B cell (primary cell): ENCODE measurements around the gene ZACN. TPM values are rescaled to one million over a fixed set of nuclear protein-coding genes. Genes with fewer than 3 reads are reported as not detected.
"Not testable (repeated sequence)": the region's sequence is repeated elsewhere in the genome, so short reads cannot be mapped to it uniquely, and the experiment has no call there.

Experiments used
- ATAC-seq: fragments of 200-7000 bp; cut with Tn5 transposase; one replicate; pipeline ENCODE4 v1.10.0; 2021; ENCODE audit warnings: low read depth, mild to moderate bottlenecking, moderate number of reproducible peaks, moderate library complexity
- CTCF ChIA-PET: fragments of 350-600 bp; sonication (Branson Sonifier 250); formaldehyde crosslinking; loops from one replicate; lab custom pipeline; 2021; ENCODE audit warnings: antibody characterized with exemption, inconsistent platforms; lab: Charles Lee
- POLR2A ChIA-PET: fragments of 350-600 bp; sonication (Branson Sonifier 250); formaldehyde crosslinking; loops from one replicate; lab custom pipeline; 2021; ENCODE audit warnings: antibody characterized with exemption; lab: Charles Lee
- DNase-seq: peaks from one replicate; pipeline ENCODE4 v3.0.0; 2013
- H2AFZ ChIP-seq: 2 replicates; pipeline ENCODE4 v1.6.1; 2012; ENCODE audit warnings: mild to moderate bottlenecking, low read depth, low read length; ENCODE audit not compliant: insufficient read depth, poor library complexity, severe bottlenecking
- H3K27ac ChIP-seq, 2 donors: 1 replicate in 1 of 2; 2 replicates in 1 of 2; pipeline ENCODE4 v1.5.1; 2012 to 2013; ENCODE audit warnings: low read length in 2 of 2, mild to moderate bottlenecking in 2 of 2, moderate library complexity in 1 of 2
- H3K27me3 ChIP-seq, 4 experiments: fragments of 200-600 bp in 1 of 4; sonication (generic) in 1 of 4; replicated peaks in 1 of 4; 1 replicate in 2 of 4; 2 replicates in 2 of 4; pipeline versions ENCODE4 v1.6.1 to v1.7.0; 2013 to 2016; ENCODE audit warnings: low read length in 3 of 4, mild to moderate bottlenecking in 2 of 4, mixed read lengths in 1 of 4, moderate library complexity in 1 of 4; ENCODE audit not compliant: insufficient read depth in 4 of 4, control insufficient read depth in 3 of 4; ENCODE audit errors: control extremely low read depth in 1 of 4
- H3K36me3 ChIP-seq, 2 experiments: replicated peaks in 1 of 2; 1 replicate in 1 of 2; 2 replicates in 1 of 2; pipeline versions ENCODE4 v1.6.1 to v1.7.1; 2013; ENCODE audit warnings: low read length in 1 of 2; ENCODE audit not compliant: insufficient read depth in 2 of 2, control insufficient read depth in 1 of 2; ENCODE audit errors: control extremely low read depth in 1 of 2, extremely low read depth in 1 of 2
- H3K4me1 ChIP-seq, 2 donors: fragments of 200-600 bp in 1 of 2; sonication (generic) in 1 of 2; 1 replicate in 1 of 2; 2 replicates in 1 of 2; pipeline versions ENCODE4 v1.5.1 to v1.6.1; 2013 to 2017; ENCODE audit warnings: low read length in 2 of 2; ENCODE audit not compliant: control insufficient read depth in 2 of 2, insufficient read depth in 2 of 2
- H3K4me2 ChIP-seq: replicated peaks from 2 replicates; pipeline ENCODE3; 2012; ENCODE audit warnings: mild to moderate bottlenecking, low read depth, low read length; ENCODE audit not compliant: poor library complexity, severe bottlenecking
- H3K4me3 ChIP-seq, 5 experiments: fragments of 200-600 bp in 1 of 5; sonication (generic) in 1 of 5; 1 replicate in 3 of 5; 2 replicates in 2 of 5; pipeline versions ENCODE4 v1.5.1 to v1.7.0; 2011 to 2016; ENCODE audit warnings: low read length in 4 of 5, mild to moderate bottlenecking in 4 of 5, low read depth in 2 of 5, control low read depth in 1 of 5, moderate library complexity in 1 of 5; ENCODE audit not compliant: insufficient read depth in 1 of 5; ENCODE audit errors: control extremely low read depth in 1 of 5, extremely low read depth in 1 of 5
- H3K79me2 ChIP-seq: fragments of 200-600 bp; sonication (generic); one replicate; pipeline ENCODE4 v1.6.0; 2016; ENCODE audit warnings: low read length; ENCODE audit not compliant: control insufficient read depth, insufficient read depth
- H3K9ac ChIP-seq: fragments of 200-600 bp; sonication (generic); 2 replicates; pipeline ENCODE4 v1.6.1; 2017; ENCODE audit warnings: mild to moderate bottlenecking, low read length, moderate library complexity
- H3K9me3 ChIP-seq, 3 donors: one replicate each; pipeline versions ENCODE4 v1.6.1 to v1.7.1; 2013; ENCODE audit warnings: low read length in 2 of 3; ENCODE audit not compliant: control insufficient read depth in 2 of 3, insufficient read depth in 1 of 3; ENCODE audit errors: control extremely low read depth in 1 of 3
- H4K20me1 ChIP-seq: 2 replicates; pipeline ENCODE4 v1.6.0; 2012; ENCODE audit warnings: mild to moderate bottlenecking, low read length; ENCODE audit not compliant: insufficient read depth, control insufficient read depth, poor library complexity, severe bottlenecking
- H3K27ac Mint-ChIP-seq: one replicate; pipeline ENCODE4 v1.8.0; 2021; ENCODE audit warnings: mixed read lengths
- H3K27me3 Mint-ChIP-seq: one replicate; pipeline ENCODE4 v1.8.0; 2021; ENCODE audit warnings: mixed read lengths
- H3K4me1 Mint-ChIP-seq: one replicate; pipeline ENCODE4 v1.8.0; 2021; ENCODE audit warnings: mixed read lengths
- H3K4me3 Mint-ChIP-seq: one replicate; pipeline ENCODE4 v1.8.0; 2021; ENCODE audit warnings: mixed read lengths
- H3K9me3 Mint-ChIP-seq: one replicate; pipeline ENCODE4 v1.8.0; 2022; ENCODE audit warnings: mixed read lengths; ENCODE audit not compliant: insufficient read depth
- CTCF ChIP-seq: fragments of 200-600 bp; IDR thresholded peaks from one replicate; pipeline ENCODE4 v1.8.0; 2022; ENCODE audit warnings: antibody characterized with exemption, mild to moderate bottlenecking
- EZH2 ChIP-seq: IDR thresholded peaks from 2 replicates; pipeline ENCODE4 v1.6.1; 2012; ENCODE audit warnings: borderline replicate concordance, low read depth, mild to moderate bottlenecking, moderate library complexity, low read length; ENCODE audit not compliant: insufficient read depth, poor library complexity, severe bottlenecking
- WGBS: methylation state at CpG from one replicate; pipeline ENCODE4 v1.1.5; 2013; ENCODE audit warnings: missing lambda C conversion rate; ENCODE audit not compliant: insufficient coverage; 5-methylcytosine and 5-hydroxymethylcytosine counted together
- intact Hi-C: fragments of 100-400 bp; cut with micrococcal nuclease; formaldehyde crosslinking; loops from one replicate; pipeline ENCODE4 v1.10.0; 2022
- polyA plus RNA-seq: library from polyadenylated mRNA; depleted of rRNA; stranded (reverse); fragments of >200 nt; gene quantifications from 2 replicates; pipeline ENCODE4 v1.2.3, GENCODE V29; 2012
- total RNA-seq, 2 donors: library from RNA; stranded (reverse); fragments of 120-200 nt in 1 of 2; gene quantifications; 1 replicate in 1 of 2; 2 replicates in 1 of 2; pipeline versions ENCODE4 v1.2.3 to v1.2.4, GENCODE V29; 2013 to 2022

ZACN gene
- total and polyA plus RNA-seq, 2 donors (not counting 1 experiment from before 2014, with no cell fraction given): 0.37 to 0.45 TPM

- H3K4me1 ChIP-seq: no peaks in the 10 kb centered on the region
- CTCF ChIA-PET: no interaction called here
- H3K4me2 ChIP-seq: no peak overlapping the region
- WGBS: 98% methylated on average over 4 of the region's 6 CpGs
- no peak overlapping the region for H3K27ac Mint-ChIP-seq
- no peak overlapping the region for H3K4me3 ChIP-seq
- H2AFZ ChIP-seq: no peak overlapping the region
- H4K20me1 ChIP-seq: no peaks in the 10 kb centered on the region
- no peaks in the 10 kb centered on the region for H3K27me3 ChIP-seq
- no peak overlapping the region for H3K9ac ChIP-seq
- no peaks in the 10 kb centered on the region for H3K4me1 Mint-ChIP-seq
- intact Hi-C loops: no loop called here
- H3K27me3 Mint-ChIP-seq: no peaks in the 10 kb centered on the region
- H3K36me3 ChIP-seq: peaks cover 23 to 59% of the 10 kb centered on the region in 2 experiments
- H3K9me3 Mint-ChIP-seq: no peaks in the 10 kb centered on the region
- H3K4me3 Mint-ChIP-seq: no peak overlapping the region
- DNase-seq: no peak
- no peak overlapping the region for H3K27ac ChIP-seq
- H3K9me3 ChIP-seq: no peaks in the 10 kb centered on the region
- H3K79me2 ChIP-seq: no peaks in the 10 kb centered on the region
- TF ChIP-seq EZH2 (no peak), CTCF (no peak)
- POLR2A ChIA-PET: no interaction called here
- no peak for ATAC-seq
Measured at GRCh38 chr17:76039121-76039520, 39.9 kb upstream of the ZACN start.

- 94% methylated on average over 2 of the region's 6 CpGs for WGBS
- ChIA-PET POLR2A (no interaction called here), CTCF (no interaction called here)
- no peak overlapping the region for H3K4me2 ChIP-seq
- H3K27me3 Mint-ChIP-seq: no peaks in the 10 kb centered on the region
- H3K27me3 ChIP-seq: no peaks in the 10 kb centered on the region
- H3K9me3 ChIP-seq: no peaks in the 10 kb centered on the region
- H3K27ac ChIP-seq: no peak overlapping the region
- intact Hi-C loops: no loop called here
- H2AFZ ChIP-seq: no peak overlapping the region
- H3K4me1 Mint-ChIP-seq: no peaks in the 10 kb centered on the region
- H3K36me3 ChIP-seq: peaks cover 26 to 71% of the 10 kb centered on the region in 2 experiments
- H3K27ac Mint-ChIP-seq: no peak overlapping the region
- ATAC-seq (no peak), DNase-seq (no peak)
- no peak overlapping the region for H3K9ac ChIP-seq
- no peaks in the 10 kb centered on the region for H3K9me3 Mint-ChIP-seq
- H4K20me1 ChIP-seq: no peaks in the 10 kb centered on the region
- no peaks in the 10 kb centered on the region for H3K79me2 ChIP-seq
- no peak overlapping the region for H3K4me3 ChIP-seq
- TF ChIP-seq CTCF: no peak
- TF ChIP-seq EZH2: no peak
- no peak overlapping the region for H3K4me3 Mint-ChIP-seq
- no peaks in the 10 kb centered on the region for H3K4me1 ChIP-seq
Measured at GRCh38 chr17:76040376-76040775, 38.6 kb upstream of the ZACN start.

GRCh38 chr17:76042868-76043267 is 36.1 kb upstream of the ZACN start:
- H3K79me2 ChIP-seq, intact Hi-C loops, H2AFZ ChIP-seq, POLR2A ChIA-PET, H3K27ac ChIP-seq, H3K27ac Mint-ChIP-seq, H4K20me1 ChIP-seq, H3K4me1 ChIP-seq, H3K4me3 Mint-ChIP-seq, H3K27me3 Mint-ChIP-seq, H3K9me3 ChIP-seq, H3K9me3 Mint-ChIP-seq, H3K27me3 ChIP-seq, CTCF ChIA-PET, H3K4me1 Mint-ChIP-seq, DNase-seq, H3K9ac ChIP-seq, ATAC-seq, H3K4me3 ChIP-seq, H3K4me2 ChIP-seq: not testable (repeated sequence)
- H3K36me3 ChIP-seq: peaks cover 29 to 92% of the 10 kb centered on the region in 2 experiments
- WGBS: 100% methylated on average over 2 of the region's 3 CpGs
